ENCODE results near the gene FNDC10. TPM values are rescaled to one million over a fixed set of nuclear protein-coding genes. Genes with fewer than 3 reads are reported as not detected.

FNDC10 gene
- total and polyA plus RNA-seq, 2 donors (not counting 3 experiments of a cell fraction or from before 2014, with no cell fraction given): 1.5 to 2.3 TPM

GRCh38 chr1:1627829-1628753, 28.2 kb upstream of the FNDC10 start:
- no peak overlapping the region for H3K9ac ChIP-seq (replicated peaks; ENCODE audit: extremely low read depth, insufficient read depth, low read length)
- no peak for DNase-seq (ENCODE audit: low read depth, low spot score)
- intact Hi-C loops (cut with micrococcal nuclease): no loop called here
- TF ChIP-seq GATA2 (IDR thresholded peaks at IDR 0.05; ENCODE audit: insufficient read depth, insufficient read length, low read depth, low read length) (no peak), EZH2 (IDR thresholded peaks at IDR 0.05; ENCODE audit: borderline replicate concordance, low read depth, low read length, severe bottlenecking) (no peak), CTCF (IDR thresholded peaks at IDR 0.05; ENCODE audit: extremely low read depth in 1 of 2, insufficient read depth in 1 of 2, low read depth in 1 of 2, low read length in 2 of 2) (no peak), JUN (IDR thresholded peaks at IDR 0.05; ENCODE audit: borderline replicate concordance, insufficient read depth, insufficient read length, low read depth) (no peak), POLR2AphosphoS5 (IDR thresholded peaks at IDR 0.05; ENCODE audit: insufficient read depth, low read depth, low read length) (no peak), FOS (IDR thresholded peaks at IDR 0.05; ENCODE audit: borderline replicate concordance, insufficient read depth, low read length) (no peak), MYC (IDR thresholded peaks at IDR 0.05; ENCODE audit: low read depth, low read length) (no peak), POLR2A (IDR thresholded peaks at IDR 0.05; ENCODE audit: low read depth, low read length) (no peak)
- TF ChIP-seq, protein P1, sequence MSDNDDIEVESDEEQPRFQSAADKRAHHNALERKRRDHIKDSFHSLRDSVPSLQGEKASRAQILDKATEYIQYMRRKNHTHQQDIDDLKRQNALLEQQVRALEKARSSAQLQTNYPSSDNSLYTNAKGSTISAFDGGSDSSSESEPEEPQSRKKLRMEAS (IDR thresholded peaks at IDR 0.05; ENCODE audit: insufficient read depth, insufficient read length): no peak
- BruUV-seq (replicated peaks): no TSS peak
- peaks cover 3 to 24% of the 10 kb centered on the region in 2 experiments for H3K27me3 ChIP-seq (ENCODE audit: control insufficient read depth in 2 of 2, insufficient read depth in 2 of 2, low read length in 2 of 2)
- dilution Hi-C loops (cut with MboI; ENCODE audit: extremely low pct_ligation_motif_present, low sequenced_read_pairs): no loop called here
- CTCF ChIA-PET: no interaction called here
- H2AFZ ChIP-seq (ENCODE audit: low read depth, low read length): no peak overlapping the region
- H3K4me2 ChIP-seq (ENCODE audit: insufficient read depth, low read length): no peak overlapping the region
- no peaks in the 10 kb centered on the region for H4K20me1 ChIP-seq (replicated peaks; ENCODE audit: control insufficient read depth, extremely low read depth, insufficient read depth, low read length)
- no peaks in the 10 kb centered on the region for H3K79me2 ChIP-seq (ENCODE audit: control insufficient read depth, insufficient read depth, low read length)
- no peak overlapping the region for H3K4me3 ChIP-seq (replicated peaks in 1 of 3; ENCODE audit: insufficient read depth in 1 of 3, low read depth in 1 of 3, low read length in 3 of 3)
- FAIRE-seq: no peak
- no peaks in the 10 kb centered on the region for H3K9me1 ChIP-seq (replicated peaks; ENCODE audit: control insufficient read depth, extremely low read depth, insufficient read depth, low read length)
- no peaks in the 10 kb centered on the region for H3K9me3 ChIP-seq (replicated peaks; ENCODE audit: control insufficient read depth, insufficient read depth, low read length)
- no peaks in the 10 kb centered on the region for H3K4me1 ChIP-seq (ENCODE audit: control insufficient read depth, extremely low read depth, insufficient read depth, low read length)
- H3K27ac ChIP-seq (ENCODE audit: insufficient read depth, low read depth, low read length): no peak overlapping the region
- POLR2A ChIA-PET: no interaction called here
- no peaks in the 10 kb centered on the region for H3K36me3 ChIP-seq (ENCODE audit: control insufficient read depth in 2 of 2, extremely low read depth in 1 of 2, insufficient read depth in 2 of 2, low read length in 2 of 2)

Measured in endothelial cell of umbilical vein (primary cell).